GM04503 (cell line): ENCODE measurements around the gene WIPF1.
A peak's percentile ranks its signal among the peaks of the same experiment; 100 is the strongest.

Experiments used
- DNase-seq: peaks from one replicate; pipeline ENCODE4 v3.0.0-alpha.2; 2012; ENCODE audit warnings: low read depth

Gene WIPF1

DNA sequence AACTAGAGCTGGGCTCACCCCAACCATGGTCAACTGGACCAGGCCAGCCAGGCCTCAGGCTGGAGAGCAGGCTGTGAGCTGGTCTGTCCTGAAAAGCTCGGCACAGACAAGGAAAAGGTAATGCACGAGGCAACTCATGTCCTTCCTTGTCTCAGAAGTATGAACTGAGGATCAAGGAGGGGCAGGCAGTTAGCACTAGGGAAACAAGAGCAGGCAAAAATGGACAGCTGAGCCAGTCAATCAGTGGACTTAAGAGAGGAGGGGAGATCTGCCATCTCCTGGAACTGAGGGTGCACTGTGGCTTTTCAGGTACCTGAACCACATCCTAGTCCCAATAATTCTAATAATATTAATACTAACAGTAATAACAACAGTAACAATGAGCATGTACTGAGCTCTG is 20.6 kb upstream of the WIPF1 start:
- DNase-seq, result no peak

DNA sequence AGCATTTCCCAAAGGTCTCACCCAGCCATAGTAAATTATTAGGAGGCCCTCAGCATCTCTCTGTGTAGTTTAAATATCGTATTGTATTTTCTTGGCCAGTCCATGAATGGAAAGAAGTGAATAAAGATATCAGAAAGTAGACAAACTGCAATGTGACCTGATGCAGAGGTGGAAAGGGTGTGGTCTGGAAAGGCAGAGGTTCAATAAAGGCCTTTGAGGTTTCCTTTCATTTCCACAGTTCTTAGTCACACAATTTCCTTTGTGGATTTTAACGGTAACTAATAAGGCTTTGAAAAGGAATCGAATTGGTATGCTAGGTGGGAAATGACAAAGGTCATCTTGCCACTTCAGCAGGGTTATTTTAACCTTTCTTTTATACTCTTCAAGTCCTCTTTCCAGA is 20.1 kb upstream of the WIPF1 start:
- DNase-seq, result no peak

DNA sequence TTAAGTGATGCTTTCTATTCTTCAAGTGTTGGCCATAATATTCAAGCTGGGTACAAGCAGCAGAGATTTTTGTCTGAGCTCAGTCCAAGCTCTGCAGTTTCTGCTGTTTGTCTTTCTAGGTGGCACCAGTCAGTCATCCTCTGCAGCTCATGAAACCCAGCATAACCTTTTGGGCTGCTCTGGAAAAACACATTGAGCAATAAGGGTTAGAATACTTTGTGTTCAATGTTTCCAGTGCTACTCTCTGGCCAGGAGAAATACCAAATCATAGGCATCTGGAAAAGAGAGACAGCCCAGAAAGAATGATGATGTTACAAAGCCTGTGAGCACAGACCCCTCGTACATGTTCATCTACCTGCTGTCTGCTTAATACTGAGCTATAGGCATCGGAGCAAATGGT is 19.5 kb upstream of the WIPF1 start:
- no peak for DNase-seq

DNA sequence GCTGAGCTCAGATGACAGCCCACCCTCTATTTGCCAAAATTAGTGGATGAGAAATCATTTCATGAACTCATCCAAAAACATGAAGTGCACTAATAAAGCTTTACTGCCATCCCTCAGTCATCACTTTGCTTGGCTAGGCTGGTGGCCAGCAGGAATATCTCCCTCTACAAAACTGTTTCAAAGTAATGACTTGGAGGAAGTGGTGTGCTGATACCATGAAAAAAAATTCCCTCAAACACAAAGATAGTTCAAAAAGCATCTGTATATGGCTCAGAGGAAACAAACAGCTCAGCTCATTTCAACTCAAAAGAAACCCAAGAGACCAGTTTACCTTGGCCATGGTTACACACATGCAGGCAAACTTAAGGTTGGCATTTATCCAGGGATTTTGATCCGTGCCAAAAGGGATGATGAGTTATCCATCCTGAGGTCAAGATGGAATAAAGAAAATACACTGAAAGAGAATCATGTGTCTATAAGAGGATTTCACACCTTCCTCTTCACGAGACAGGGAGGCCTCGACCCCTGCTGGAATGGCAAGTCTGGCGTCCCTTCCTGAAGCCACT is 18.4 kb upstream of the WIPF1 start:
- DNase-seq, result no peak

DNA sequence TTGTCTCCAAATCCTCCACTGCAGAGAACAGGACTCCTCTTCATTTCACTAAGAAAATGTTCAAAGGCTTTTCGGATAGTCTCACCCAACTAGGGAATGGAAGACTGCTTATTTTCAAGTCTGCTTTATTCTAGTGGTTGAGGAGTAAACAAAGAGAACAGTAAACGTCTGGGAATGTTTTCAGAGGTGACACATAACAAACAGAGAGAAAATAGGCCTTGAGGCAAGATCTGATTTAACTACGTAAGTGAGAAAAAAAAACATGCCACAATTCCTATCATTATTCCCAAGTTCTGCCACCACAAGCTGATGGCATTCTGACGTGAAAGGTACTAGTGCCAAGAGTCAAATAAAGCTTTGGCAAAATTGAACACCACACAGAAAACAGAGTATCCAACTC is 16.7 kb upstream of the WIPF1 start:
- DNase-seq, result peak; percentile 88

DNA sequence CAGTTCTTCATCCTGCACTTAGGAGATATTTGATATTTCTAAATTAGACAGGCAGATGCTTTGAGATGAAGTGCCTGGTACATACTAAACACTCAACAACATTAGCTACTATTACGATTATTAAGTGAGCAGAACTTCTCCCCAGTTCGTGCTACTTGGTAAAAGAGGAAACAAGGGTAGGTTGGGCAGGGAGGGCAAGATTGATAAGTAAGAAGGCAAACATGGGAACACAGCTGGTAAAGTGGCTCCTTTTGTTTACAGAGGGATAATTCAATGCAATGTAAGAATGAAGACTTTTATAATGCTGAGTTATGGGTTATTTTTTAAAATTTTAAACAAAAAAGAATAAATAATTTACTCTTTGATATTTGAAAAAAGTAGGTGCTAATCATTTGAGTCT is 15.9 kb upstream of the WIPF1 start:
- no peak for DNase-seq

DNA sequence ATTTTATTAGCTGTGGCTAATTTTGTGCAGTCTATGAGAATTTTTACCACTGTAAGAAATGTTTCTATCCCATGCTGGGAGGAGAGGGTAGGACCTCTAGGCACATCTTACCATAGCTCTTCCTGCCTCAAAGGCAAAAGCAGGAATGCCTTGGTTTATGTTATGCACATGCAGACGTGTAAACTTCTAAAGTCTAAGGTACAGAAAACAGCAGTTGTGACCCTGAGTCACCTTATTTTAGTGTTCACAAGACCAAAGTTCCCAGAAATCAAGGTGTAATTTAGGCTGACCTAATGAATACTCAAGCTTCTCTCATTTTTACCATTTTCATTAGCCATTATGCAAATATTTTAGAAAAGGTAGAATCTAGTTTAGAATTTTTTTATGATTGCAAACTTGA is 15.4 kb upstream of the WIPF1 start:
- DNase-seq, result no peak

DNA sequence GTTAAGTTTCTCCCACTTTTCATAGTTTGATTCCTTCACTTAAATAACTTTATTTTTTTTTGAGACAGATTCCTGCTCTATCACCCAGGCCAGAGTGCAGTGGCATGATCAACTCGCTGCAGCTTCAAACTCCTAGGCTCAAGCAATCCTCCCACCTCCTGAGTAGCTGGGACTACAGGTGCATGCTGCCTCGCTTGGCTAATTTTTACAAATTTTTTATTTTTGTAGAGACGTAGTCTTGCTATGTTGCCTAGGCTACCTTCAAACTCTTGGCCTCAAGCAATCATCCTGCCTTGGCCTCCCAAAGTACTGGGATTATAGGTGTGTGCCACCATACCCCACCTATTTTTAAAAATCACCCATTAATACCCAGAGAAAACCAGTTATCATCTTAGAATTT is 14.2 kb upstream of the WIPF1 start:
- no peak for DNase-seq

DNA sequence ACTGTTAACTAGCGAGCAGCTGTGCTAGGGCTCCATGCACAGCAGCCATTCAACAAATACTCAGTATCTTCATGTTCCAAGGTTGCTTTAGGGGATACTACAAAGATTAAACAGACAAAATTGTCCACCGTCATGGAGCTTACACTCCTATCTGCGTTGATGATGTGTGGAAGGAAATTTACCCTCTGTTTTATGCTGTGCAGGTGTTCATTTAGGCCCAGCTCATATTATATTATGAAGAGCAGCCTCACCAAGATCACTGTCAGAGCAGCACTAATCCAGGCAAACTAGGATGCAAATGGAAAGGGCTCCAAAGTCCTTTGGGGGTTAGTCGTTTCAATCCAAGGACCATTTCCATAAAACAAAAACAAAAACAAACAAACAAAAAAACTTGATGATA is 13.4 kb upstream of the WIPF1 start:
- no peak for DNase-seq

DNA sequence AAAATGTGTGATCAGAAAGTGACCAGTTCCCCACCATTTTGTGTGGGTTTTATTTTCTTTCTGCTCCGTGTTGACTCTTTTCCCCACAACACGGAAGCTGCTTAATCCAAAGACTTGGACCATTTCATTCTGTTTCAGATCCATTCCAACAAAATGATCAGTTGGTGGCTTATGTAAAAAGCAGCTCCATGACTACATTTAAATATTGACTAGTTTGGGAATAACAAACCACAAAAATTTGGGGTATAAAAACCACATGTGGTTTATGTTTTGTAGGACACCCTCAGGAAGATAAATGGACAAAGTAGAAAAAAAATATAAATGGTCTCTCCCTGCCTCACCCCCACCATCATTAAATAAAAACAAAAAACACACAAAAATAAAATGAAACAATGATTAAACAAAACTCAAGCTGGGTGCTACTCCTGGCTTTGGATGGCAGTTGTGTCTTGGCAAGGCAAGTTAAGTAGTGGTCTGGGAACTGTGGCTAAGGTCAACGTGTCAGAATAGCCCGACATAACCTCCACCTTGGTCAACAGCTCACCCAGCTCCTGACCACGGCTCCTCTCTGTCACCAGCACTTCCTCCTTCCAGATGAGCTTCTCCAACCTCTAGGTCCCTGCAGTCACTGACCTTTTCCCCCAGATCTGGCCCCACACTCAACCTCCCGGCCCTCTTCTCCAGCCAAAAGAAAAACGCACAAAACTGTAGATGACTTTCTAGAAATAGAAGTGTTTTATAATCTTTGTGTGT is 12.8 kb upstream of the WIPF1 start:
- DNase-seq, result peak; percentile 51

DNA sequence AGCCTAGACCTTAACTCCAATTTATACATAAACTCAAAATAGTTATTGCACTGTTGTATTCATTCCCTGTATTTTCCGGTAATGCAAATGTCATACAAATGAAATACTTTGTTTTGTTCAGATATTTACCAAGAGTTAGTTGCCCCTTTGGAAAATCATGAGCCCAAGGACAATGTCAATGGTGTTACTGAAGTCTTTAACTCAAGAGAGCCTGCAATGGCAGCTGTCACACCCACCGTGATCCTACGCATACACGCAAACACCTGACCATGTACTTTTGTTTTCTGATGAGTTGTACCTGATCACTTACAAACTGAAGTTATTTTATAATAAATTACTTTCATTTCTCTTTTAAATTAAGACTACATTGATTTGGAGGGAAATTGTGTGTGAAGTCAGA is 11.7 kb upstream of the WIPF1 start:
- DNase-seq, result no peak

DNA sequence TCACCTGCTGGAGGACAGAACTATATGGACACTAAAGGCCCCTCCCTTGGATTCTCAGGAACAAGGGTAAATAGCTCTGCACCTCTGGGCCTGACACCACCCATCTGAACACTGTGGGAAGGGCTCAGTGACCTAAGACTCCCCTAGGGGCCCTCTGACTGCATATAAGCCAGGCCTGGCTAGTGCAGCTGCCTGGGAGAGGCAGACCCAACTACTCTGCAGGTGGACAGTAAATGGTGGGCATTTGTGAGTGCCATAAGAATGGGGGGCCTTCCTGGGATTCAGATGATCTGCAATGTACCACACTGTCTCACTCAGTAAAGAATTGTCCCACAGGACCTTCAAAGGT is 11.2 kb upstream of the WIPF1 start:
- no peak for DNase-seq

DNA sequence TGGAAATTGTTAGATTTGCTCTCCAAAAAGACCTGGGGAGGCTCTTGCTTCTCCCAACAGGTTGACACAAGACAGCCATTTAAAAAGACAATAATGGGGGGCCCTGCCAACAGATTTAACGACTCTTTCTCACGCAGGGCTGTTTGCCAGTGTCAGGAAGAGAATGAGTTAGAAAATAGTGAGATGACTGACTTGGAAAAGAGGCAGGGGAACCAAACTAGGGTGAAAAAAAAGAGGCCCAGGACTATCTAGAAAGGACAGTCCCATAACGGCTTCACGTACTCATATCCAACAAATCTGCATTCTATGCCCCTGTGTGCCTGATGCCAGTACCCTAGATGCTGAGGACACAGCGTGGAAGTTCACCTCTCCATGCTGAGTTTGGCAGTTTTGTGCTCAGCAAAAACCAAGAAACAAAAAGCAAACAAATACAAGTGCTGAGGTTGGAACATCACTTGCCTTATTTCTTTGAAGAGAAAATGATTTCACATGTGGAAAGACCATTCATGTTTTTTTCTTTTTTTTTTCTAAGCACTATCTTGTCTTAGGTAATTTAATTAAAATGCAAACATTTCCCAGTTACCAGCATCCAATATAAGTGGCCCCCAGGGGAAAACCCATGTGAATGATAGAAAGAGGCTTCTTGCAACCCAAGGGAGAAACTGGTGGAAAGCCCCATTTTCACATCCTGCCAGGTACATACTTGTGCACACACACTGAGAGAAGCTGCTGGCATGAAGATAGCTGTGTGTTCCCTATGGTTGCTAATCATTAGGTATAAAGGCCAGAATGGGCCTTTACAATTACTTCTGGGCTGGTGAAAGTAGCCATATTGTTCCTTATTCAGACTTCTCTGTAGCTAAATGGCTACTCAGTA is 10.6 kb upstream of the WIPF1 start:
- DNase-seq, result no peak

DNA sequence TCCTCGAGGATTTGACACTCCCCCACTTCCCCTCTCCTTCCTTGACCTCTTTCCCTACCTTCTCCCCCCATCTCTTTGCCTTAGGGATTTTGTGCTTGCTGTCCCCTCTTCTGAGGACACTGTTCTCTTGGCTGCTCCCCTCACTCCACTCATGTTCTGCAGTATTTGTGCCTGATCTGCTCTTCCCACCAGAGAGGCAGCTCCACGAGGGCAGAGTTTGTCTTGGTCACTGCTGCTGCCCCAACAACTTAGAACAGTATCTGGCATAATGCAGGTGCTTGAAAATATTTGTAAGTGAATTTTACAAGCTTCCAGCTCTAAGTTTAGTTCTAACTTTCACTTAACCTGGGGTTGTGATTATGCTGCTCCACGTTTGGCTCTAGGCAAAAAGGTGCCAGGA is 10.0 kb upstream of the WIPF1 start:
- DNase-seq, result no peak

DNA sequence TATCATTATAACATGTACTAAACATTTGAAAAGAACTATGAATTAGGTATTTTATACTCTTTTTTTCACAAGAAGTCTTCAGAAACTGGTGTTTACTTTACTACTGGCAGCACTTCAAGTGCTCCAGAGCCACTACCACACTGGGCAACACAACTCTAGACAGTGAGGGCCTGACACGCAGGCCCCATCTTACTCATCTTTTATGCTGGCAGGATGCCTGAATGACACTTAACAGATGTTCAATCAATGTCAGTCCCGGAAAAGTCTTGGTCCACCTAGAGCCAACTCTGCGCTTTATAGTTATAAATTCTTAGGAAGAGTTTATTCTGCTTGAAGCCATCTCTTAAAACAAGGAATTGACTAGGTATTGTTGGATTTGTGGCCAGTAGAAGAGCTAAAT is 8.7 kb upstream of the WIPF1 start:
- peak; percentile 75 for DNase-seq

DNA sequence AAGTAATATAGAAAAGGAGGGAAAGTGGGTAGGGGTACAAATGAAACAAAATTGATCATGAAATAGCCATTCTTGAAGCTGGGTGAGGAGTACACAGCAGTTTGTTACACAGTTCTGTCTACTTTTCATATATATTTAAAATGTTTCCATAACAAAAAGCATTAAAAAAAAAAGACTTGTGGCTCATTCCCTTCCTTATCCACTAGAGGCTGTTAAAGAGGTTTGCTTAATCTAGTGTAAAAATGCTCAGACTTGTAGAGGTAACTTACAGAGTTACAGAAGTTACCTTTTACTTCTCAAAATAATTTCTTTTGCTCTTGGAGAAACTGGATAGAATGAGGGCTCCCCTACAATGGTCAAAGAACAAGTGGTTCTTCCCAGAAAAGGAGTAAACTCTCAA is 8.1 kb upstream of the WIPF1 start:
- no peak for DNase-seq

DNA sequence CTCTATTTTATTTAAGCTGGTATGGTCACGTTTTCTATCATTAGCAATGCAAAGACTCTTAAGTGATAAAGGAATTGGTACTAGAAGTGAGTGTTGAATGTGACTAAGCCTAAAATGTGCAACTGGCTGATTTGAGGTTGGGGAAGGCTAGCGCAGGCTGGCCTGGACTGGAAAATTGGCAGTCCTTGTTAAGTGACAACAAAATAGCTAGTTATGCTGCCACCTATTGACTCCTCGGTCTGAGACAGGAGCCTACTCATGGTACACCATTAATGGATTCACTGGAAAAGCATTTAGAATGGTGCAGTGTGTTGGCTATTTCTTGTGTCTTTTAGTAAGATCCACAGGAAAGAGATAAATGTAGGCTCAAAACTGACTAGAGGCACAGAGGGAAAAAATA is 5.7 kb upstream of the WIPF1 start:
- no peak for DNase-seq

DNA sequence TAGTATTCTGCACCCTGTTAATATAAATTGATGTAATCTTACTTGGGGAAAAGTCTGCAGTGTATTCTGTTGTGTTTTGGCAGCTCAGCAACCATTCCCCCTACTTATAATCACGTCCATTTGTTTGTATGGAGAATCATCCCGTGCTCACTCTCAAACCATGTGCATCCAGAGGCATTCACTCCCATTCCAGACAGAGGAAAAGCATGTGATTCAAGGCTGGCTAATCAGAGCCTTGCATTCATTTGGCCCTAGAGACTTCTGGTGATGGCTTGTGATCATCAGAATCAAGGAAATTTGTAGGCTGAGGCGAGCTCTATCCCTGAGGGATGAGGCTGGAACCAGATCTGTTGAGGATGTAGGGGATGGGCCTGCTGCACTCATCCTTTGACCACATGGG is 5.1 kb upstream of the WIPF1 start:
- DNase-seq, result no peak

DNA sequence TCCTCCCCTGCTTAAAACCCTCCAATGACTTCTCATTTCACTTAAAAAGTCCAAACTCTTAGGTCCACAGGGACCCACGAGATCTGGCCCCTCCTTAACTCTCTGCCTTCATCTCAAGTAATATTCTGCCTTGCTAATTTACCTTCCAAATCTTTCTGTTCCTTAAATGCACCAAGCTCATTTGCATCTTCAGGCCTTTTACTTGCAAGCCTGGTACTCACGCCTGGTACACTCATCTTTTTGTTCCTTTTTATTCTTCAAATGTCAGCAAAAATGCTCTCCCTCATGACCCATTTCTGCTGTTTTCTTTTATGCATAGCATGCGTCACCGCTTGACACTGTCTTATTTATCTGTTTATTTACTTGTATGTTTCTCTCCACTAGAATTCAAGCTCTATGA is 2.7 kb upstream of the WIPF1 start:
- no peak for DNase-seq

DNA sequence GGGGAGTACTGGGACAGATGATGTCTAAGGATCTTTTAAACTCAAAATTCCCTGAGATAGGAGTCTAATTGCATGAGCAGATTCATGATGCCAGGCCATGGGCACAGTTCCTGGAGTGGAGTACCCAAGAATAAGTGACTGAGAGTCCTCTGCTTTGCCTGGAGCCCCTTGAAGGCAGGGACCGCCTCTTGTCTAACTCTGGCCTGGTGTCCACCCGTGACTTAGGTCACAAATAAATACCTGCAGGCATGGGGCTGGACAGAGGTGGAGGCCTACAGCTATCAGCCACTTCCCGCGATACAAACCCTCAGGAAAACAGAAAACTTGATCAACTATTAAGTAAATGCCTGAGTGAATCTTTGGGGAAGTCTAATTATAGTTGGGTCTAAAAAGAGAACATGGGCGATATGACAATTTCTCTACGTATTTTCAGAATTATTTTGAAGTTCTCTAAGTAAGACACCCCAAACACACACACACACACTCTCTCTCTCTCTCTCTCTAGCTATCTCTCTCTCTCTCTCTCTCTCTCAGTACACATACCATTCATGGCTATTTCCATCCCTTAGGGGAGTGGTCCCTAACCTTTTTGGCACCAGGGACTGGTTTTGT is 1.8 kb upstream of the WIPF1 start:
- DNase-seq, result no peak

DNA sequence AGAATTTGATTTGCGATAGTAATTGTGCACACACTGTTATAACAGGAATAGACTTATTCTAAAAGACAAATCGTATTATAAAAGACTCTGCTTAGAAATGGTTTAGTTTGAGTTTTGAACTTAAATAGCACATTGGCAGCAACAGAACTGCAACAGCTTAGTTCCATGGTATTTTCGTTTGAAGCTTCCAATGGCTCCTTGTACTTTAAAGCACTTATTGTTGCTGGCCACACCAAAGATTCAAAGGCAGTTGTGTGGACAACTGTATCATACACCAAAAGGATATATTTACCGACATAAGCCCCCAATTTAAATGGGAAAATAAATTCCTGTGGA is 627 bp downstream of the WIPF1 start:
- DNase-seq, result no peak

DNA sequence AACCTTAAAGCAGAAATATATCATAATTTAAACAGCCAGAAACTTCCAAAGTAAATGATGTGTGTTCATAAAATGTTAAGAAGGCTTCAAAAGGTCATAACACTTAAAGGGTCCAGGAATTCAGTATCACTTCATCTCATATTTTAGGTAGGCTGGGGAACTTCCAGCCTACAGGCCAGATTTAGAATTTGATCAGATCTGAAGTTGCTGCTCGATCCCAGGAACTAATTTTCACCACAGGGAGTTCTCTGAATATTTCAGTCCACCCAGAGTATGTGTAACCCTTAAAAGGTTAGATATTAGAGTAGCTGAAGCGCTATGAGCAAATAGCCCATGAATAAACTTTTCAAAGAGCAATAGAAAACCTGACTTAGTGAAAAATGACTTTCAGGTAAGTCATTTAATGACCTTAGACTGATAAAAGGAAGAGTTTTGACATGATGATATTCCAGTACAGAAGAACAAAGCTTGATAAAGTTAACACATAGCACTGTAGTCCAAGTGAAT is 1.7 kb downstream of the WIPF1 start:
- DNase-seq, result no peak
